GM15510 (cell line): ENCODE data around the gene MRPS27.

ENCODE experiments used
- POLR2A ChIP-seq: IDR thresholded peaks from 3 replicates; pipeline ENCODE4 v1.6.1; 2011; ENCODE audit warnings: borderline replicate concordance; ENCODE audit not compliant: insufficient read length; ENCODE audit errors: extremely low read depth

The MRPS27 gene

GRCh38 chr5:72179816-72180440 lies 140.1 kb downstream of the MRPS27 start:
- no peak for TF ChIP-seq POLR2A

- no peak for TF ChIP-seq POLR2A
Observed at GRCh38 chr5:72179028-72179815, 140.8 kb downstream of the MRPS27 start.

GRCh38 chr5:72177538-72177937 lies 142.5 kb downstream of the MRPS27 start:
- TF ChIP-seq POLR2A: no peak

GRCh38 chr5:72172786-72173185 lies 147.3 kb downstream of the MRPS27 start:
- TF ChIP-seq POLR2A: no peak

GRCh38 chr5:72171667-72172066 lies 148.4 kb downstream of the MRPS27 start:
- no peak for TF ChIP-seq POLR2A

- no peak for TF ChIP-seq POLR2A
Observed at GRCh38 chr5:72170101-72170500, 149.9 kb downstream of the MRPS27 start.
